Forelimb muscle (tissue), 1 donor: ENCODE measurements around the gene TAS2R30. TPM values are rescaled to one million over a fixed set of nuclear protein-coding genes. Genes with fewer than 3 reads are reported as not detected.
A peak's percentile ranks its signal among the peaks of the same experiment; 100 is the strongest.

Experiments
- DNase-seq: peaks from one replicate; pipeline ENCODE4 v3.0.0-alpha.2; 2013; ENCODE audit warnings: low read depth
- polyA plus RNA-seq: library from polyadenylated mRNA; unstranded; fragments of 120-200 nt; gene quantifications from one replicate; pipeline ENCODE4 v1.2.1, GENCODE V29; 2013; ENCODE audit not compliant: insufficient read length

Gene TAS2R30, protein sequence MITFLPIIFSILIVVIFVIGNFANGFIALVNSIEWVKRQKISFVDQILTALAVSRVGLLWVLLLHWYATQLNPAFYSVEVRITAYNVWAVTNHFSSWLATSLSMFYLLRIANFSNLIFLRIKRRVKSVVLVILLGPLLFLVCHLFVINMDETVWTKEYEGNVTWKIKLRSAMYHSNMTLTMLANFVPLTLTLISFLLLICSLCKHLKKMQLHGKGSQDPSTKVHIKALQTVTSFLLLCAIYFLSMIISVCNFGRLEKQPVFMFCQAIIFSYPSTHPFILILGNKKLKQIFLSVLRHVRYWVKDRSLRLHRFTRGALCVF
- 0.39 TPM for polyA plus RNA-seq

DNA sequence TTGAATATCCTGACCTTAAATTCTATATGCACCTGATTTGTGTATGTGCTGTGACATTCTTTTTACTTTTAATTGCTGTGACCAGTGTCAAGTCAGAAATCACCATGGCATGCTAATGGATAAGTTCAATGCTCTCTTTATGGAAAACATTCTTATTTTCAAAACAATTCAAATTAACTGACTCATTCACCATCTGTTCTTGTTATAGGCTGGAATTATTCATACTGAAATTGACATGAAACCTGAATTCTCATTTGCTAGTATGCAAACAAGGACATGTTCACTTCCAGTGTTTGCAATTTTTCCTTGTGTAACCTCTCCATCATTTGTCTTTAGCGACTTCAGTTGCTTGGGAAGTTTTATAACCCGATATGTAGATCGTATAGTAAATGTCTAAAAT is at the start of gene TAS2R30:
Gene TAS2R30 (minus strand): TSS at position 340 of the 400 bp plus-strand sequence. CDS start 400 bp downstream, outside the sequence.
- no peak for DNase-seq

DNA sequence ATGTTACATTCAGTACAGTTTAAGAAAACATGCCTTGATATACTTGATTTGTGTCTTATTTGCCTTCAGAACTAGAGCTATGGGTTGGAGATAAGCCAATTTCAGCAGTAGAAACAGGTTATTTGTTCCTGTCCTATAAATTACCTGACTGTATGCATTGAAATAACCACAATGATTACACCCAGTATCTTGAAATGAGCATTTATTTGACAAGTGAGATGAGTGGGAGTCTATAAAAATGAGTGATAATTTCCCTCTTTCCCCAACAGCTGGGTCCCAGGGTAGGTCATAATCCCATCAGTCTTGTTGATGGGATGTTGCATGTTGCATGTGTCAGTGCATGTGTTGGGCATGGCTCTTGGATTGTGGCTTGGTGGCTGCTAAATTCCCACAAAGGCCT is 48.6 kb upstream of the TAS2R30 start:
- DNase-seq: no peak

DNA sequence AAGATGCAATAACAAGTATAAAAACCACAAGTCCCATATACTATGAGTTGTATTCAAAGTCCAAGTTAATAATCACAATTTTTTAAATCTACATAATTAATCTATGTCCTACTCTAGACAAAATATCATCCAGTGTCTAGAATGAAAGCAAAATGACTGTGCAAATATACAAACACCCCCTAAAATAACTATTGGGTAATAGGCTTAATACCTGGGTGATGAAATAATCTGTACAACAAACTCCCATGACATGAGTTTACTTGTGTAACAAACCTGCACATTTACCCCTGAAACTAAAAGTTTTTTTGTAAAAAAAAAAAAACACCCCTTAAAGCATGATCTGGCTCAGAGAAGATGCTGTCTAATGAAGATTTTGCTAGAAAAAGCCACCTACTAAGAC is 48.1 kb upstream of the TAS2R30 start:
- no peak for DNase-seq

DNA sequence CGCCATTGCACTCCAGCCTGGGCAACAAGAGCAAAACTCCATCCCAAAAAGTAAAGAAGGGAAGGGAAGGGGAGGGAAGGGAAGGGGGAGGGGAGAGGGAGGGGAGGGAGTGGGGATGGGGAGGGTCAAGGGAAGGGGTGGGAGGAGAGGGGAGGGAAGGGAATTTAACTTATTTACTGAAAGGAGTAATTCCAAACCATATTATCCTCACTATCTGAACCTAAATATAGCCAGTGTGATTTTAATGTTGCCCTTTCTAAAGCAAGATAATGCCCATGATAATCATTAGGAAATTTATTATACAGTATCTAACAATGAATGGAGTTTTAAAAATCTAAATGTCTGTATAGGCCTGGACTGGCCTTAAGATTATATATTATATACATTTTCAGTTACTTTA is 43.8 kb upstream of the TAS2R30 start:
- no peak for DNase-seq

DNA sequence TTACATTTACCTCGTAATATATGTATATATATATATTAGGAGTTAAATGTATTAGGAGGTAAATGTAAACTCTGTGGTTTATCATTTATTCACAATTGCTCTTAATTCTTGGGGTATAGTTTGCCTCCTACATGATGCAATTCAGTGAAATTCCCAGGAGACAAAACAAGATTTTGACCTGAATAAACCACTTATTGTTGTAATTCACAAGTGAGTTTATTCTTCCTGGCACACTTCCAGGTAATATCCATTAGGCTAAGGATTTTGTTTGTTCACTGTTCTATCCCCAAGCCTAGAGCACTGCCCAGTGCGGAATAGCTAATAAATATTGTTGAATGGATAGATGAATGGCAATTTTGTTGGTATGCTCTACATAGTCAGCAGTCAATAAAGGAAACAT is 39.6 kb upstream of the TAS2R30 start:
- DNase-seq: no peak

DNA sequence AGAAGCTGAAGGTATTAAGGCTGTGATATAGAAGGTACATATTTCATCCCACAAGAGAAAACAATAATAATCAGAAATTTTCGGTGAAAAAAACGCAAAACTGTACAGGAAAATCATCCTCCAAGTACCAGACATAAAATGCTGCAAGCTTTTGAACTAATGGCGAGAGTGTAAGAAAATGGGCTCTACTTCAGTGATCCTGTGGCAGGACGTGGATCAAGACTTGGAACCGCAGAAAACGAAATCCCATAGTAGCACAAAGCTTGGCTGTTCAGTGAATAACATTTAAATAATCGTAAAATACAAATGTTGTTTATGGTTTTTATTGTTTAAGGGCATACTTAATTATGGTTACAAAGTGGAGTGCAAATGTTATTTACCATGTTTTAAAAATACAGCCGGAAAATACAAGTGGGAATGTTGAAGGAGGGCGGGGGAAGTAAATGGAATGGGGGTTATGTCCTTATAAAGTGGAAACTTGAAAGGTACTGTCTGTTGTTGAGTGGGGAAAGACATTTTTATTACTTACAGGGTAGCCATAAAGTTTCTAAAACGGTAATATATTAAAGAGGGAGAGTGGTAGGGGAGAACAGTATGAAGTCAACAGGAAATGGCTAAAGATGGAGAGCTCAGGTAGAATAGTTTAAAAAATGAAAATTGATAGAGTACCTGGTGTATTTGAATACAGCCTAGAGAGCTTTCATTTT is 37.7 kb upstream of the TAS2R30 start:
- DNase-seq: peak; percentile 17

DNA sequence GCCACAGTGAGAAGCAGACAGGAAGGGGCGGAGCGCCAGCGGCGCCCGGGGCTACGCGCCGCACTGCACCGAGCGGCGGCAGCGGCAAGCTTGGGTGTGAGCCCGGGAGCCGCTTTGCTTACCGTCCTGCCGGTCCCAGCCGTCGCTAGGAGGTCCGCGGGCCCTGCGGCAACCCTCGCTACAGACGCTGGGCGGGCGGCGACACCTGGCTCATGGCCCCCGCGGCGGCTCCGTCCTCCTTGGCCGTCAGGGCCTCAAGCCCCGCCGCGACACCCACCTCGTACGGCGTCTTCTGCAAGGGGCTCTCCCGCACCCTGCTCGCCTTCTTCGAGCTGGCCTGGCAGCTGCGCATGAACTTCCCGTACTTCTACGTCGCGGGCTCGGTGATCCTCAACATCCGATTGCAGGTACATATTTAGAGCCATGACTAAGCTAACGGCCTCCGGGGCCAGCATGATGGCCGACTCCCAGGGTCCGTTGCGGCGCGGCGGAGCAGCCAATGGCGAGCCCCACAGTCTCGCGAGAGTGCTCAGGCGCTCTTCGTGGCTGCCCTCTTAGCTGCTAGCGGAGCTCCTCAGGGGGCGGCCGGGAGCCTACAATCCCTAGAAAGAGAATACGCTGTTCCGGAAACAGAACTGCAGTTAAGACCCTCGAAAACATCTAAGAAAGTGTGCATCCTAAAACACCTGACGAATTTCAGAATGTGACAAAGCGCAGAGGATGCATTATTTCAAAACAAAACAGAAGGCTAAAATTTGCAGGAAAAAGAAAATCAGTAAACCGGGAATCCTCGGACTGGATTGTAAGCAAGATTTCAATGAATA is 36.9 kb upstream of the TAS2R30 start, which contains the start of gene SMIM10L1:
Gene SMIM10L1 (plus strand): TSS at position 50 of the 824 bp plus-strand sequence. CDS start 163 bp downstream, at position 213.
- DNase-seq: peak; percentile 85

DNA sequence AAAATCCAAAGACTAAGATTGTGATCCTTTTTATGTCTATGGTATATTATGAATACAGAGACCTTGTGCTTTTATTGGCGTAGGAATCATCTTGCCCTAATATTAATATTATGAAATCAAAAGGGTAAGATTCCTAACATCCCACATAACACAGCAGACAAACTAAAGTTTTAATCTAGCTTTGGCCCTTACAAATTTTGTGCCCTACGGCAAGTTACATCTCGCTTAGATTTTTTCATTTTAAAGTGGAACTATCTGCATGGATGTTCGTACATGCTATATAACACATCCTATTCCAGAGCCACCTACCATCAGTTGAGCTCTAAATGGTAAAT is 36.3 kb upstream of the TAS2R30 start:
- DNase-seq: no peak

DNA sequence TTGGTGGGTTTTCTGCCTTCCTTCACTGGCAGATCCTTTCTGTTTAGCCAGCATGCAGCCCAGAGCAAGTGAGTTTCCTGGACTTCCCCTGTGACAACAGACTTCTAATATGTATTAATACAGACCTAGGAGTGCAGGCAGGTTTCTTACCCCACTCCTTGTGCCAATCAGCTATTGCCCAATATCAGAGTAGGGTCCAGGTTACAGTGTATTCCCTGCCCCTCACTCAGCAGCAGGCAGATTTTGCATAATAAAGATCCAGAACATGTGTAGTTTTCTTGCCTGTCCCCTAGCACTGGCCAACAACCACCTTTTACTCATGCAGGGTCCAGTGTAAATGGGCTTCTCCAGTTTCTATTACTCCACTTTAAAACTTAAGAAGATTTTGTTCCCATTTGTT is 31.9 kb upstream of the TAS2R30 start:
- DNase-seq: no peak

DNA sequence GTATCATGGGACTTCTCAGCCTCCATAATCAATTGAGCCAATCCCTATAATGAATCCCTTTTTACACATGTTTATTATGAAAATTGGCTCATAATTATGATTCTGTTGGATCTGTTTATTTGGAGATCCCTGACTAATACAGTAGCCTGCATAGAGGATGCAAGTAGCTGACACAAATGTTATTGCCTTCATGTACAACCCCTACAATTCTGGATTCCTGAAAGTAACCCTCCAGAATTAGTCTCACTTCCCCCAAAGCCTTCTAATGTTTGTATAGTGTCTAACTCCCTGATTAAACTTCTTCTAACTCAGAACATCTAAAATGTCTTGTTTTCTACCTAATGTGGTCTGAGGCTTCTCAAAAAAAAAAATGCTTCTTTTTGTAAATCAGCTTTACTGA is 29.9 kb upstream of the TAS2R30 start:
- no peak for DNase-seq

DNA sequence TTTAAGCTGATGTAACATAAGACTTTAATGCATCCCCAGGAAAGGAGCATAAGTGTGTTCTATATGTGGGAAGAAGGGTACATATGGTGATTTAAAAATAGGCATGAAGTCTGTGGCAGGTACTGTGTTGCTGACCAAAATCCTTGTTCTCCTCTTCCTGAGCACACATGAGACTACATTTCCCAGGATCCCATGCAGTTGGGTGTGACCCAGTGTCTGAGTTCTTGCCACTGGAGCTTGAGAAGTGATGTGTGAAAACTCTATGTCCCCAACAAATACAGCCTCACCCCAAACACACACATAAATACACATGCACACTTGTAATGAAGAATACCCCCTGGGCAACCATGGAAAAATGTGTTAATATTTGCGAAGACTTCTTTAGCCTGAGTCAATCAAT is 28.1 kb upstream of the TAS2R30 start:
- DNase-seq: no peak

DNA sequence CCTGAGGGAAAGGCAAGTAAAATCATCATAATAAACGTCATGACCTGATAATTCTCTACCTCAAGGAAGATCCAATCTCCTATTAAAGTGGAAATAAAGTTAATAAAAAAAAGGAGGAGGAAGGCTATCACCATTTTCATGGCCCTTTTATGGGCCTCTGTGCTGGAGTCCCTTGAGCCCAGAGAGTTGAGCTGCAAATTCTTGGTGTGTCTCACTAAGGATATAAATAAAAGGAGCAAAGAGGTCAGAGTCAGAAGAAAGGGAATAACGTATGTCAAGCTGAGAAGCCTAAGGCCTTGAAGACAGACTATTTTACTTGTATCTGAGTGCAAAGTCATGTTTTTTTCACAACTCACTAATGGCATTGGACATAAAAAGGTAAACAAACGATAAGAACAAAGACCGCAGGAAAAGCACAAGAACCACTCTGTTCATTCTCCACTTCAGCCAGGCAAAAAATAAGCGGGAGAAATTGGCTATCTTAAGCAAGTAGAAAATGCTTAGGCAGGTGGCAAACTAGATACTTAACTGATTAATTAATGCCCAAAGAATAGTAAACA is 24.5 kb upstream of the TAS2R30 start:
- no peak for DNase-seq

DNA sequence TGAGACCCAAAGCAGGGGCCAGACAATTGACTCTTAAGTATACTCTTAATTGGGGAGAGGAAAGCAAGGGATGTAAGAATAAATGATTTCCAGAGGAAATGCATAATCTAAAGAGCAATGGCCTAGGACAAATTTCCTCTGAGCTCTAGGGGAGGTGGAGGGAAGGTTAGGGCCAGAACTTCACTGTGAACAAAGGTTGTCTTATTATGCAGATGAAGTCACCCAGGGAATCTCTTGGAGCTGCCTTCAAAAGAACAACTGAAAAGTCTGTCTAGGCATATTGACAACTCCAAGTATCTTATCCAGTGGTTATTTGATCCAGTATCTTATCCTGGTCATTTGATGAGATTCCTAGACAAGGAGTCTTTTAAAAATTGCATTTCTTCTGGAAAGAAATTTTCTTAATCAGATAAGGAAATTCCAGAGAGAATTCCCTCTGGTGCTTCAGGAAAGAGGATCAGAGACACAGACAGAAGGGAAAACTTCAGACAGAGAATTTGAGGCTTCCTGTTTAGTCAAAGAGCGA is 20.0 kb upstream of the TAS2R30 start:
- no peak for DNase-seq

DNA sequence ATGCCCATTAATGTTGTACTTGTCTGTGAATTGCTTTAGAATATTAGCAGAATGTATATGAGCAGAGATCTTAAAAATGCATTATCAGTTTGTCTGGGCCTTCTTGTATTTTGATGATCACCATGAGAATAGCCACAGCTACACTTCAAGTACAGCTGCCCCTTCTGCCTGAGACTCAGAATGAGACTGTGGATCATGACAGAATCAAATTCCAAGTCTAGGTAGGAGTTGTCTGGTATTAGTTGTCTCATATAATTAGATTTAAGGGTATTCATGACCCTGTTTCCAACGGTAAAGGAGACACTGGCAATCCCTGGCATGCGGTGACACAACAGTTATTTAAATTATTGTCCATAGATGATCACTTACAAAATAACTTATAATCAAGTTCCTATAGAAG is 18.3 kb upstream of the TAS2R30 start:
- no peak for DNase-seq

DNA sequence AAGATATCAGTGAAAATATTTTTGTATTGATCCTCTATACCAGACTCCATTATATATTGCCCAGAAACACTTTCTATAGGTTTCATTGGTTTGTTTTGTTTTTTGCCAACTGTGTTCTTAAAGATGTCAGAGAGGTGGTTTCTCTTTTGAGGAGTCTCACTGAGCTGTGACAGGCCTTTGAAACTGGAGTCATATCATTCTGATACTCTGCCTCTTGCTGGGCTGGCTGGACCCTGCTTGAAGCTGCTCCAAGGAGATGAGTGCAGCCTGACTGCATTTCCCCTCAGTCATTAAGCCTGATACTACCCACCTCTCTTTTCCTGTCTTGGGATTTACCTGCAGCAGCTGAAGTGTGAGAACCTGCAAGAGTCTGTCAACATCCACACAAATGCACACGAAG is 16.4 kb upstream of the TAS2R30 start:
- DNase-seq: no peak

DNA sequence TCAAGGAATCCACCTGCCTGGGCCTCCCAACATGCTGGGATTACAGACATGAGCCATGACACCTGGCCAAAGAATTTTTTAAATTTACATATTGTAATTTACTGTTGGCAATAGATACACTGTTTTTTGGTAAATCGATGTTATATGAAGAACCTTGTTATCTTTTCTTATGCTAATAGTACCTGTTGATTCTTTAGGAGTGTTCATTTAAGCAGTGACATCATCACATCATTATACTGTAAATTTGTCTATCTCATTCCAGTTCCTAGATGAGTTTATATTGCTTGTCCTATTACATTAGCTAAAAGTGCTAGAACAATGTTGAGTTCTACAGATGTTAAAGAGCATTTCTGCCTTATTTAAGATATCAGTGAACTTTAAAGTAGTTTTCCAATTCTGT is 13.0 kb upstream of the TAS2R30 start:
- DNase-seq: no peak

DNA sequence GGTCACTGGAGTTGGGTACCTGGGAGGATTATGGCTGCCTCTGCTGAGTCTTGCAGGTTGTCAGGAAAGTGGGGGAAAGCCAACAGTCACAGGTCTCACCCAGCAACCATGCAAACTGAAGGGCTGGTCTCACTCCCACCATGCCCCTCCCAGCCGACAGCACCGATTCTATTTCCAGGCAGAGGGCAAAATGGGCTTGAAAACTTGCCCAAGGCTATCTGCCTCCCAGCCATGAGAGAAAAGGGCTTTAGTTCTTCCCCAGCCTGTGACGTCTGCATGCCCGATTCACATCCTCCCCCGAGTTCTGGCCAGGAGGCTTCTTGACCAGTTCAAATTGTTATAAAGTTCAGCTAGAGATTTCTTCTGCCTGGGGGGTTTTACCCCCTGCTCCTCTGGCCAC is 9.9 kb upstream of the TAS2R30 start:
- no peak for DNase-seq

DNA sequence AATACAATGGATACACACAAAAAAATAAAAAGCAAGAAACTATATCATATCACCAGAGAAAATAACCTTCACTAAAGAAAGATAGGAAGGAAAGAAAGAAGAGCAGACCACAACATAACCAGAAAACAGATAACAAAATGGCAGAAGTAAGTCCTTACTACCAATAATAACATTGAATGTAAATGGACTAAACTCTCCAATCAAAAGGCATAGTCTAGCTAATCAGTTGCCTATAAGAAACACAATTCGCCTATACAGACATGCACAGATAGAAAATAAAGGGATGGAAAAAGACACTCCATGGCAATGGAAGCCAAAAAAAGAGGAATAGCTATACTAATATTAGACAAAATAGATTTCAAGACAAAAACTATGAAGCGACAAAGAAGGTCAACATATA is 8.9 kb upstream of the TAS2R30 start:
- no peak for DNase-seq

DNA sequence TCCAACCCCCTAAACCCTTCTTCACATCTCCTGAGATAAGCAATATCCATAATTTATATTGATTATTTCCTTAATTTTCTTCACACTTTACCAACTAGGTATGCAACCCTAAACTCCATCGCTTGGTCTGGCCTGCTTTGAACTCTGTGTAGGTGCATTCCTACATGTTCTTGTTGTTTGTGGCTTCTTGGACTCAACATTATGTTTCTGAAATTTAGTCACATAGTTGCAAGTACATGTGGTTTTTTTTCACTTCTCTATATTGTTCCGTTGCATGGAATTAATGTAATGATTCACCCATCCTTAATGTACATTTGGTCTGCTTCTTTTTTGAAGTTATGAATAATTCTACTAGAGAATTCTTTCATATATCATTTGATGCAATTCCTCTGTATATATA is 1.6 kb upstream of the TAS2R30 start:
- DNase-seq: no peak

DNA sequence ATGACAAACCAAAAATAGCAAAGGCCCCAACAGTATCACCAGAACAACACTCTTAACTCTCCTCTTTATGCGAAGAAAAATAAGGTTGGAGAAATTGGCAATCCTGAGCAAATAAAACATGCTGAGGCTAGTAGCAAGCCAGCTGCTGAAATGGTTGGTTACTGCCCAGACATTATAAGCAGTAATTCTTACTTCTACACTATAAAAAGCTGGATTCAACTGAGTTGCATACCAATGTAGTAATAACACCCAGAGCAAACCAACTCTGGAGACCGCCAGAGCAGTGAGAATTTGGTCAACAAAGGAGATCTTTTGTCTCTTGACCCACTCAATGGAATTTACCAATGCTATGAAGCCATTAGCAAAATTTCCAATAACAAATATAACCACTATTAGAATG is 628 bp downstream of the TAS2R30 start:
- no peak for DNase-seq

DNA sequence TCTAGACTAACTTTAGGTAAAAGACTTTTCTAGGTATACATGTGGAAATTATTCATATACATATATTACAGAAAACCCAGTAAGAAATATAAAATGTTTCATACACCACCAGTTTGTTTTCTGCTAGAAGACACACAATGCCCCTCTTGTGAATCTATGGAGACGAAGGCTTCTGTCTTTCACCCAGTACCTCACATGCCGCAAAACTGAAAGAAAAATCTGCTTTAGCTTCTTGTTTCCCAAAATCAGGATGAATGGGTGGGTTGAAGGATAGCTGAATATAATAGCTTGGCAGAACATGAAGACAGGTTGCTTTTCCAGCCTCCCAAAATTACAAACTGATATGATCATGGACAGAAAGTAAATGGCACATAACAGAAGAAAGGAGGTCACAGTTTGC is 1.3 kb downstream of the TAS2R30 start:
- DNase-seq: no peak

DNA sequence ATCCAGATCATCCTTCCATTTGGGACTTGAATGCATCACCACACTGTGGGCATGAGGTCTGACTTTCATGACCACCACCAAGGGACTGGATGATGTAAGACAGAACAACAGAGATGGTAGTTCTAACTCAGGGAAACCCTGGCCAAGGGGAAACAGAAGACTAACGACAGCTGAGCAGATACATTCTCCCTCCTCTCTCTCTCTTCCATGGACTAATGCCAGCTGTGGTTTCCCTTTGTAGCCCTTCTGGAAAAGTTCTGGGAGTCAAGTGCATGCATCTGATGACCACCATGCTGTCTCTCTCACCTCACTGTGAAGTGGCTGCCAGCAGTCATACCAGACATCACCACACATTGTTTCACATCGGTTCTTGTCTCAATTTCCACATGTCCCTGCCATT is 3.4 kb downstream of the TAS2R30 start:
- DNase-seq: no peak
